HG03159 (cell line): ENCODE results near the gene CA7.
"Not testable (repeated sequence)": the region's sequence is repeated elsewhere in the genome, so short reads cannot be mapped to it uniquely, and the experiment has no call there.

ENCODE experiments used
- ATAC-seq: cut with Tn5 transposase; IDR thresholded peaks from one replicate; pipeline ENCODE4 v1.9.1; 2021; ENCODE audit warnings: mild to moderate bottlenecking, moderate library complexity; ENCODE audit not compliant: unreplicated experiment

The CA7 gene

DNA sequence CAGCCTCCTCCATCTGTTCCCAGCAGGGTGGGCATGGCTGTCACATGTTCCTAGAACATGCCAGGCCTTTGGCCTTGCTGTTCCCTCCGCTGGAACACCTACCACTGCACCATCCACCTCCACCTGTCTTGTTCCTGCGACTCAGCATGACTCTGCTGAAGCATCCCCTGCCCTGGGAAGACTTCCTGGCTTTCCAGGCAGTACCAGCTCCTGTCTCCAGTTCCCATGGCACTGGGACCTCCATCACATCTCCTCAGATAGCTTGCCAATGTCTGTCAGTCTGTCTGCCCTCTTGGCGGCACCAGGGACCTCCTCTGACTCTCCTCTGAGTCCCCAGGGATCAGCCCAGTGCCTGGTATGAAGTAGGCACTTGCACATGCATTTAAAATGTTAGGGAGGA lies 51.8 kb downstream of the CA7 start:
- ATAC-seq = no peak

GRCh38 chr16:66896682-66897081 lies 52.5 kb downstream of the CA7 start:
- ATAC-seq = not testable (repeated sequence)

DNA sequence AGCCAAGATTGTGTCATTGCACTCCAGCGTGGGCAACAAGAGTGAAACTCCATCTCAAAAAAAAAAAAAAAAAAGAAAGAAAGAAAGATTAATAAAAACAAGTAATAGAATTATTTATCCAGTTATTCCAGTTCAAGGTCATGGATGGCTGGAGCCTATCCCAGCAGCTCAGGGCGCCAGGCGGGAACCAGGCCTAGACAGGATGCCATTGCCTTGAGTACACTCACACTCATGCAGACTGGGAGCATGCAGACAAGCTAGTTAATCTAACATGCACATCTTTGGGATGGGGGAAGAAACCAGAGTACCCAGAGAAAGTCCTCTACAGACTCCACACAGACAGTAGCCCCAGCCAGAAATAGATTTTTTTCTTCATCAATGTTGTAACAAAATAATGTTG lies 54.0 kb downstream of the CA7 start:
- no peak for ATAC-seq

DNA sequence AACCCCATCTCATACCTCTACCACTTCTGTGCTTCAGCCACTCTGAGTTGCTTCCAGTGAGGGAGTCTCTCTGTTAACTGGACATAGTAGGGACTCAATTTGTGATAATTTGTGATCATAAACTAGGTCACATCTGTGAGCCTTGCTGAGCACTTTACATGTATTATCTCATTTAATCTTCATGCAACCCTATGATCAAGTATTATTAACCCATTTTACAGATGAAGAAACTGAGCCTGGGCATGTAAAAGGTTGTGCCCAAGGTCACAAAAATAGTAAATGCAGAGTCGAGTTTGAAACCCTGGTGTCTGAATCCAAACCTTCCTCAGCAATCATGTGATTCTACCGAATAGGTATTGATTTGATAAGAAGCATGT lies 54.7 kb downstream of the CA7 start:
- no peak for ATAC-seq

DNA sequence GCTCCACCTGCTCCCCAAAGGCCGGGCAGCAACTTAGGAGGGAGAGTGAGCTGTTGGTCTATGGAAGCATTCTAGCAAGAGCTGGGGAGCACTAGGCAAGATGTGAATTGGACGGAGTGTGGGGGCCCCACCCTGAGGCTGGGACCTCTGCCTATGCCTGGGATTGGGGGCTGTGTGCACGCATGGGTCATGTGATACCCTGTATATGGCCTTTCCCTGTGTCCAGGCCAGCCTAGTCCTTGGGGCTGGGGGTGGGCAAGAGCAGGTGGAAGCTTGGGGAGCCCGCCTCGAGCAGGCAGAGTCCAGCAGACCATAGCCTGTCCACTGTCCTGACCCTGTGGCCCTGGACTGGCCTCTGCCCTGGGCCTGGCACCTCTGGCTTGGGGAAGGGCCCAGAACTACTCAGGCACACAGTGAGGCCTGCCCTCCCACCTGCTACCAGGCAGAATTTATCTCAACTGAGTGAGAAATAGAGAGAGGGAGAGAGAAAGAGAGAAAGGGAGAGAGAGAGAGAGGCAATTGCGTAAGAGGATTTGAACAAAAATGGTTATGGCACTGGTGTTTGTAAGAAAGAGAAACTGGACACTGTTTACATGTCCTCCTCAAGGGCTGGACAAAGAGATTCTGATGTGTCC lies 55.2 kb downstream of the CA7 start:
- ATAC-seq = no peak

- no peak for ATAC-seq
These were observed 55.9 kb downstream of the CA7 start for GRCh38 chr16:66899945-66900710.

GRCh38 chr16:66900721-66901441 lies 56.7 kb downstream of the CA7 start:
- no peak for ATAC-seq

DNA sequence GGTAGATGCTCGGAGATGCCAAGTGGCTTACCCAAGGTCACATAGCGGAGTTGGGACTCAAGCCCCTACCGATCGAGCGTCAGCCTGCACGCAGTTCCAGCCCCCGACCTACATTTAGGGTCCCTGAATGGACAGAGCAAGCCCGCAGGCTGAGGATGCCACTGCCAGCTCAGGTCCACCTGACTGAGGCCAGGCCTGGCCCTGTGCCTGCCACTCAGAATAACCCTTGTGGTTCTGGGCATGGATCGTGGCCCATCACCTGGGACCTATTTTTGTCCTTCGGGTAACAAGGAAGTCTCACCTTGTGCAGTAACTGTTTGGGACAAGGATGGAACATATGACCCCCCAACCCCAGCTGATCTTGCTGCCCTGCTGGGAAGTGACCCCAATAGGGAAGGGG lies 57.4 kb downstream of the CA7 start:
- ATAC-seq = no peak

DNA sequence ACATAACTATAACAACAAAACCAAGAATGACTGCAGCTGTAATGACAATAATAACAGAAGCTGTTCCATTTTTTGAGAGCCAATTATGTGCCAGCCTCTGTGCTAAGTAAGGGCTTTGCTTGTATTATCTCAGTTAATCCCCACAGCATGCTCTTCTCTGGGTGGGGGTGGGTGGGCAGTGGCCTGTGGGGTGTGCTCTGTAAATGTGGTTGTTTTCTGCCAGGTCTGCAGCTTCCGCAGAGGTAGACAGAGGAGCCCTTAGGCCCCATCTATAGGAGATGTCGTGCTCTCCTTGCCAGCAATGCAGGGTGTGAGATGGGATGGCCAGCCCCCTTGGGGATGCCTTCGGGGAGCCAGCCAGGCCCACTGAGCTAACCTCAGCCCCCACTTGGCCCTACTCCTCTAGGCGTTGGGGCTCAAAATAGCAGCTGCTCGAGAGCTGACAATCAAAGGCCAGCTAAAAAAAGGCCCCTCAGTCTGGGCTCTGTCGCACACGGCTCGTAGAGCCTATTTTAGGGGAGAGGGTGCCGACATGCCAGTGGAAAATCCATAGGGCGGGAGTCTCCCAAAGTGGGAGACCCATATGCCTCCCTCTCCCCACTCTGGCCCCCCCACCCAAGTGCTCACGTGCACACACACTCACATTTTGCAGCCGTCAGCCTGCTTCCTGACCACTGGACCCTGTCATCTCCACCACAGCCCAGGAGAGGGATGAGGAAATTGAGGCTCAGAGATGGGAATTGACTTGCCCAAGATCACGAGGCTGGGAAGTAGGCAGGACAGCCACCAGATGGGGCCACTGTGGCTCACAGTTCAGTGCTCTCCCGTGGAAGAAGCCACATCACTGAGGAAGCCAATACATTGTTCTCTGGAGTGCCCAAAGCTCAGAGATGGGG lies 58.7 kb downstream of the CA7 start:
- no peak for ATAC-seq
